Esophagus mucosa (tissue), 1 donor: ENCODE data around the gene E2F1. TPM values are rescaled to one million over a fixed set of nuclear protein-coding genes. Genes with fewer than 3 reads are reported as not detected.
"Not testable (repeated sequence)": the region's sequence is repeated elsewhere in the genome, so short reads cannot be mapped to it uniquely, and the experiment has no call there.

Experiments
- ATAC-seq: fragments of 200-7000 bp; cut with Tn5 transposase; one replicate; pipeline ENCODE4 v1.9.1; 2020
- total RNA-seq: library from RNA; stranded (reverse); gene quantifications from one replicate; pipeline ENCODE4 v1.2.4, GENCODE V29; 2023
- donor health status: DM: yes; HTN: yes; CAD: no.

E2F1 gene
- total RNA-seq, 1 donor from 2014 or later, result 3.7 TPM

GRCh38 chr20:33710681-33711445, 24.7 kb upstream of the E2F1 start:
- no peak for ATAC-seq

- ATAC-seq, result peak; percentile 39
Measured at GRCh38 chr20:33709905-33710541, 23.8 kb upstream of the E2F1 start.

GRCh38 chr20:33709398-33709797, 23.2 kb upstream of the E2F1 start:
- peak; percentile 30 for ATAC-seq

GRCh38 chr20:33707668-33708067, 21.5 kb upstream of the E2F1 start:
- no peak for ATAC-seq

- peak; percentile 49 for ATAC-seq
Measured at GRCh38 chr20:33704197-33704924, 18.2 kb upstream of the E2F1 start.

- ATAC-seq, result peak; percentile 22
Measured at GRCh38 chr20:33703498-33704137, 17.4 kb upstream of the E2F1 start.

GRCh38 chr20:33702861-33703260, 16.7 kb upstream of the E2F1 start:
- peak; percentile 26 for ATAC-seq

- no peak for ATAC-seq
Measured at GRCh38 chr20:33701629-33702450, 15.7 kb upstream of the E2F1 start.

- not testable (repeated sequence) for ATAC-seq
Measured at GRCh38 chr20:33700696-33701441, 14.7 kb upstream of the E2F1 start.

- ATAC-seq, result not testable (repeated sequence)
Measured at GRCh38 chr20:33698966-33699365, 12.8 kb upstream of the E2F1 start.

GRCh38 chr20:33697129-33697528, 10.9 kb upstream of the E2F1 start:
- ATAC-seq, result peak; percentile 33

GRCh38 chr20:33696448-33696847, 10.3 kb upstream of the E2F1 start:
- ATAC-seq, result no peak

- no peak for ATAC-seq
Measured at GRCh38 chr20:33694639-33695012, 8.4 kb upstream of the E2F1 start.

- peak; percentile 17 for ATAC-seq
Measured at GRCh38 chr20:33693741-33694638, 7.8 kb upstream of the E2F1 start.

- no peak for ATAC-seq
Measured at GRCh38 chr20:33693289-33693688, 7.1 kb upstream of the E2F1 start.

GRCh38 chr20:33689973-33690372, 3.8 kb upstream of the E2F1 start:
- no peak for ATAC-seq

- no peak for ATAC-seq
Measured at GRCh38 chr20:33689493-33689892, 3.3 kb upstream of the E2F1 start.

GRCh38 chr20:33688938-33689424, 2.8 kb upstream of the E2F1 start:
- ATAC-seq, result no peak

- ATAC-seq, result no peak
Measured at GRCh38 chr20:33687993-33688937, 2.1 kb upstream of the E2F1 start.
